GM12874 (cell line): Measurements from ENCODE around the gene NR3C1.

ENCODE experiments used
- CTCF ChIP-seq: IDR thresholded peaks from 2 replicates; pipeline ENCODE4 v1.5.1; 2011; ENCODE audit warnings: low read depth, mild to moderate bottlenecking, control low read depth, low read length, moderate library complexity; ENCODE audit not compliant: insufficient read depth

NR3C1 gene

GRCh38 chr5:143400541-143401226 lies 2.8 kb downstream of the NR3C1 start:
- TF ChIP-seq CTCF: no peak

GRCh38 chr5:143399616-143400540 lies 3.6 kb downstream of the NR3C1 start:
- TF ChIP-seq CTCF: no peak

GRCh38 chr5:143398451-143399237 lies 4.8 kb downstream of the NR3C1 start:
- TF ChIP-seq CTCF: no peak

GRCh38 chr5:143398053-143398355 lies 5.5 kb downstream of the NR3C1 start:
- TF ChIP-seq CTCF: no peak

- no peak for TF ChIP-seq CTCF
Measured at GRCh38 chr5:143397302-143398052, 6.0 kb downstream of the NR3C1 start.

GRCh38 chr5:143396353-143396940 lies 7.0 kb downstream of the NR3C1 start:
- TF ChIP-seq CTCF: no peak
